Measurements from ENCODE around the gene RANBP6. TPM values are rescaled to one million over a fixed set of nuclear protein-coding genes. Genes with fewer than 3 reads are reported as not detected.
A peak's percentile ranks its signal among the peaks of the same experiment; 100 is the strongest.

The RANBP6 gene
- total RNA-seq, 2 experiments from 2014 or later: 20.2 to 21.6 TPM

DNA sequence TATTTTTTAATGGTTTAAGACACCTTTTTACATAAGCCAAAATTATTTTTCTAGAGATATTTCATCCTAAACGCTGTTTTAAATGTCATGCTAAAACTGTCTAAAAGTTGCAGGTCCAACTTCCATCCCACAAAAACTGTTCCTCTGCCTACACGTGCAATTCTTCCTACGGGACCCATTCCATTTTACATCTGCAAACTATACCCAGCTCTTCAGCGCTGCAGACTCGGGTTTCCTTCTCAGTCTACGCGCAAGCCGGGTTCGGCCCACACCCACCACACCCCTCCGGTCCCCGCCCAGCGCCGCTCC, 8.7 kb downstream of the RANBP6 start:
- DNase-seq (no peak), ATAC-seq (no peak)
- ChIA-PET CTCF (interaction anchor here (1.2 to 2.7 kb wide), 4 partner anchors 43 to 213 kb away, joined by 3 to 11 read pairs (median 4); no protein-coding TSS in a partner anchor), POLR2A (interaction anchor here (0.6 to 1.5 kb wide), 6 partner anchors 9 to 380 kb away, joined by 3 to 6 read pairs (median 3); partner anchors contain the start of gene RANBP6)
- peak overlapping the region; percentile 86 for H3K4me3 Mint-ChIP-seq
- H3K4me1 Mint-ChIP-seq (ENCODE audit: low read depth): peaks cover 50% of the 10 kb centered on the region
- peaks cover 34% of the 10 kb centered on the region for H3K36me3 Mint-ChIP-seq (ENCODE audit: low read depth)
- no peaks in the 10 kb centered on the region for H3K9me3 Mint-ChIP-seq (ENCODE audit: insufficient read depth)
- no peaks in the 10 kb centered on the region for H3K27me3 Mint-ChIP-seq (ENCODE audit: low read depth)
- H3K27ac Mint-ChIP-seq: peak overlapping the region; percentile 89

DNA sequence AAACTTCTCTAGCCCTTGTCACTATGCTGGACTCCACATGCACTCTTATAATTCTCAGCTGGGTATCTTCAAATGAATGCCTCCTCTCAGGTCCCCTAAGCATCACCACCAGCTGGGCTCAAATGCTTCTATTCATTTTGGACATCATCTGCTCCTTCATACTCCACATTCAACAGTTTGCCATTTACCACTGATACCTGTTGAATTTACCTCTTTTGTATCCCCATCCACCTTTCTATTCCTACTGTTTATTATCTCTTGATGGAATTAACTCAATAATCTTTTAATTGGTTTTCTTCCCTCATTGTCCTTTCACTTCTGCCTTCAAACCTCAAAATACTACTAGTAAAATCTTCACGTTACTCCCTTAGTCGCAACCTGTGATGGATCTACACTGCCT, 14.5 kb downstream of the RANBP6 start:
- H3K27ac Mint-ChIP-seq: no peak overlapping the region

GRCh38 chr9:5999443-6000101, 15.9 kb downstream of the RANBP6 start:
- H3K36me3 Mint-ChIP-seq (ENCODE audit: low read depth): peaks cover 10% of the 10 kb centered on the region
- peaks cover 27% of the 10 kb centered on the region for H3K4me1 Mint-ChIP-seq (ENCODE audit: low read depth)
- ChIA-PET POLR2A (interaction anchor here (0.6 kb wide), 1 partner anchor 8 kb away, joined by 3 read pairs; no protein-coding TSS in a partner anchor), CTCF (interaction anchor here (1.0 kb wide), 1 partner anchor 113 kb away, joined by 4 read pairs; no protein-coding TSS in a partner anchor)
- DNase-seq (no peak), ATAC-seq (no peak)
- no peak overlapping the region for H3K27ac Mint-ChIP-seq
- no peaks in the 10 kb centered on the region for H3K9me3 Mint-ChIP-seq (ENCODE audit: insufficient read depth)
- no peak overlapping the region for H3K4me3 Mint-ChIP-seq
- no peaks in the 10 kb centered on the region for H3K27me3 Mint-ChIP-seq (ENCODE audit: low read depth)

More for the DNA sequence above, 14.5 kb downstream of the RANBP6 start:
- H3K36me3 Mint-ChIP-seq (ENCODE audit: low read depth): peaks cover 12% of the 10 kb centered on the region
- ChIA-PET POLR2A (no interaction called here), CTCF (interaction anchor here (1.3 kb wide), 1 partner anchor 114 kb away, joined by 7 read pairs; no protein-coding TSS in a partner anchor)
- H3K4me3 Mint-ChIP-seq: no peak overlapping the region
- H3K9me3 Mint-ChIP-seq (ENCODE audit: insufficient read depth): no peaks in the 10 kb centered on the region
- ATAC-seq (no peak), DNase-seq (no peak)
- no peaks in the 10 kb centered on the region for H3K27me3 Mint-ChIP-seq (ENCODE audit: low read depth)
- peaks cover 34% of the 10 kb centered on the region for H3K4me1 Mint-ChIP-seq (ENCODE audit: low read depth)

GRCh38 chr9:5994493-5994892, 20.9 kb downstream of the RANBP6 start:
- Mint-ChIP-seq H3K27me3 (ENCODE audit: low read depth) (no peaks in the 10 kb centered on the region), H3K9me3 (ENCODE audit: insufficient read depth) (no peaks in the 10 kb centered on the region), H3K4me3 (no peak overlapping the region), H3K36me3 (ENCODE audit: low read depth) (peaks cover 8% of the 10 kb centered on the region), H3K27ac (no peak overlapping the region), H3K4me1 (ENCODE audit: low read depth) (peaks cover 2% of the 10 kb centered on the region)
- POLR2A ChIA-PET: no interaction called here
- no peak for DNase-seq
- no peak for ATAC-seq
- CTCF ChIA-PET: interaction anchor here (0.9 to 2.0 kb wide), 4 partner anchors 8 to 109 kb away, joined by 3 to 6 read pairs (median 3); no protein-coding TSS in a partner anchor

DNA sequence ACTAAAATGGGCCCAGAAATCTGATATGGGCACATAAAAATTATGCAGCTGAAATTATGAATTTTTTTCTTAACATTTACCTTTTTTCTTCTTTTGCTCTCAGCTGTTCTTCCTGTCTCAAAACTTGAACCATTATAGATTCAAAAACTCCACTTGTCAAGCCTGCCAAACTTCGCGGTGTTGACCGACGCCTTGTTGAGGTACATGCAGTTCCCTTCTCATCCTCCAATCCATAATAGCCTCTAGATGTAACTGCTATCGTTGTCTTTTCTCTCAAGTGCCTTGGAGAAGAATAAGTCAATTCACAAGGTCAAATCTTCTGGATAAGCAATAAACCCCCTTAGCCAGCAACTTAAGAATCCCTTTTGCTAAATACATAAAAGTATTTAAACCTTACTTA, 27.2 kb downstream of the RANBP6 start:
- Mint-ChIP-seq H3K36me3 (ENCODE audit: low read depth) (peaks cover 27% of the 10 kb centered on the region), H3K4me1 (ENCODE audit: low read depth) (no peaks in the 10 kb centered on the region), H3K27me3 (ENCODE audit: low read depth) (no peaks in the 10 kb centered on the region), H3K9me3 (ENCODE audit: insufficient read depth) (no peaks in the 10 kb centered on the region), H3K4me3 (no peak overlapping the region), H3K27ac (no peak overlapping the region)
- ChIA-PET POLR2A (no interaction called here), CTCF (no interaction called here)
- ATAC-seq (no peak), DNase-seq (no peak)

DNA sequence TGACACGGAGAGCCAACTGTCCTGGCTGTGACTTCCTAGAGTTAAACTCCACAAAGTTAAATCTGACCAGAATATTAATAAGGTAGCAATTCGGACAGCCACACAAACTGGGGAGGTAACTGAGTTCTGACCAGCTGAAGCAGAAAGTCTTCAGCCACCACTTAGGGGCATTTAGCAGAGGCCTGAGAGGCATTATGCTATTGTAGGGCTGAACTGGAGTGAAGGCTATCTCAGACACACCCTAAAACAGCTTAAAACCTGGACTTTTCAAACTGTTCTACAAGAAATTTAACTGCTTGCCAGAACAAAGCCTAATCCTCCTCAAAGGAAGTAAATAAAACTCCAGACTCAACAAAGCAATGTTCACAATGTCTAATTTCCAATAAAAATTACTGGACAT, 32.4 kb downstream of the RANBP6 start:
- CTCF ChIA-PET: no interaction called here
- H3K27me3 Mint-ChIP-seq (ENCODE audit: low read depth): no peaks in the 10 kb centered on the region
- H3K9me3 Mint-ChIP-seq (ENCODE audit: insufficient read depth): no peaks in the 10 kb centered on the region
- POLR2A ChIA-PET: no interaction called here
- ATAC-seq (no peak), DNase-seq (no peak)
- H3K27ac Mint-ChIP-seq: no peak overlapping the region
- no peaks in the 10 kb centered on the region for H3K4me1 Mint-ChIP-seq (ENCODE audit: low read depth)
- no peak overlapping the region for H3K4me3 Mint-ChIP-seq
- peaks cover 24% of the 10 kb centered on the region for H3K36me3 Mint-ChIP-seq (ENCODE audit: low read depth)

DNA sequence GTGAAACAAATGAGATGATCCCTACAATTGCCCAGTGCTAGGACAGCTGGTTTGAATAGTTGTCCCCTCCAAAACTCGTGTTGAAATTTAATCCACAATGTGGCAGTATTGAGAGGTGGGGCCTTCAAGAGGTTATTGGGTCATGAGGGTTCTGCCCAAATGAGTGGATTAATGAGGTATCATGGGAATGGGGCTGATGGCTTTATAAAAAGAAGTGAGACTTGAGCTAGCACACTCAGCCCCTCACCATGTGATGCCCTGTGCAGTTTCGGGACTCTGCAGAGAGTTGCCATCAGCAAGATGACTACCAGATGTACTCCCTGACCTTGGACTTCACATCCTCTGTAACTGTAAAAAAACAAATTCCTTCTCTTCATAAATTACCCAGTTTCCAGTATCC, 33.1 kb downstream of the RANBP6 start:
- Mint-ChIP-seq H3K27ac (no peak overlapping the region), H3K27me3 (ENCODE audit: low read depth) (no peaks in the 10 kb centered on the region), H3K4me1 (ENCODE audit: low read depth) (no peaks in the 10 kb centered on the region), H3K9me3 (ENCODE audit: insufficient read depth) (no peaks in the 10 kb centered on the region), H3K36me3 (ENCODE audit: low read depth) (peaks cover 22% of the 10 kb centered on the region), H3K4me3 (no peak overlapping the region)
- CTCF ChIA-PET: no interaction called here
- POLR2A ChIA-PET: no interaction called here
- no peak for DNase-seq
- ATAC-seq: no peak

DNA sequence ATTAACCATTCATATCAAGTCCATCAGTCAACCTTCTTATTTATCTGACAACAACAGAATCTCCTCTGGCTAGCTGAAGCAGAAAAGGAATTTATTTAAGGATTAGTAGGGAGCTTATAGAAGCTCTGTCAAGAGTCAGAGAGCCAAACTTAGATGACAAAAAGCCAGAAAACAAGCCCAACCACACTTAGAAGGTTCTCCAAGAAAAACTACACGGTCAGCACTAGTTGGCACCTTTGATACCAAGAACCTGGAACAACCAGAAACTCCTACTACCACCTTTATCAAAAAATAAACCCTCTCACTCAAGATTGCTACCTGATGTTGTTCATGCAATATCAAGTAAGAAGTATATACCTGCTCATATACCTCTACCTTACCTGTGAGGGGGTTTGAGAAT, 36.9 kb downstream of the RANBP6 start:
- ATAC-seq (no peak), DNase-seq (no peak)
- H3K27me3 Mint-ChIP-seq (ENCODE audit: low read depth): no peaks in the 10 kb centered on the region
- no peak overlapping the region for H3K4me3 Mint-ChIP-seq
- POLR2A ChIA-PET: interaction anchor here (1.0 kb wide), 1 partner anchor 142 kb away, joined by 3 read pairs; no protein-coding TSS in a partner anchor
- peaks cover 24% of the 10 kb centered on the region for H3K36me3 Mint-ChIP-seq (ENCODE audit: low read depth)
- H3K9me3 Mint-ChIP-seq (ENCODE audit: insufficient read depth): no peaks in the 10 kb centered on the region
- H3K4me1 Mint-ChIP-seq (ENCODE audit: low read depth): peaks cover 8% of the 10 kb centered on the region
- CTCF ChIA-PET: interaction anchor here (0.9 to 3.2 kb wide), 2 partner anchors 92 to 179 kb away, joined by 3 to 22 read pairs; no protein-coding TSS in a partner anchor
- no peak overlapping the region for H3K27ac Mint-ChIP-seq

DNA sequence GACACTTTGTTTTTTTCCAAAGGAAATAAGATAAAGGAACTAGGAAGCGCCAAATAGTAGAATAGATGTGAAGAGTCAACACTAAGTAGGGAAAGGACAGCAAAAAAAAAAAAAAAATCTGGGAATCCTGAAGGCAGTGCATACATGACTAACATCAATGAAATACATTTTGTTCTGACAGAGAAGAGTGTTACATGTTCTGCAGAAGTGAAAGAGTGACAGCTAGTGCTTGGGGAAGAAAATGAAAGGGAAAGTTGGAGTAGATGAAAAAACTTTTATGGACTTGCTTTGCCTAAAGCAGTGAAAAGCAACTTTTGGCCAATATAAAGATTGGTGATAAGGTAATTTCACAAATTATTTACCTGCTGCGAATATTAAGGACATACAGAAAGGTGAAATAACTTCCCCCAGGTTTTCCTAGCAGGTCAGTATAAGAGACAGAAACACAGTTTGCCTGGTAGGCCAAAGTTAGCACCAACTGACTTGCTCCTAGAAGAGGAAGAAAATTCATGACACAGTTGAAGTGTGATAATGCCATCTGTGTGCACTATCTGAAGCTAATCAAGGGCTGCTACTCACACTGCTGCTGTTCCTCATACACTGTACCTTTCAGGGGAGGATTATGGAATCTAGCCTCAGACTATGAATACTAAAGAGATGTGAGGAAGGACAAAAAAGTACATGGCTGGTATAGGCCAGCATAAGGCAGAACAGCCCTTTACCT, 38.6 kb downstream of the RANBP6 start:
- Mint-ChIP-seq H3K36me3 (ENCODE audit: low read depth) (peaks cover 27% of the 10 kb centered on the region), H3K9me3 (ENCODE audit: insufficient read depth) (no peaks in the 10 kb centered on the region), H3K27me3 (ENCODE audit: low read depth) (no peaks in the 10 kb centered on the region), H3K4me1 (ENCODE audit: low read depth) (peaks cover 11% of the 10 kb centered on the region), H3K4me3 (no peak overlapping the region), H3K27ac (peak overlapping the region; percentile 70)
- DNase-seq (no peak), ATAC-seq (peak; percentile 57)
- ChIA-PET CTCF (interaction anchor here (1.0 to 3.2 kb wide), 5 partner anchors 15 to 182 kb away, joined by 3 to 22 read pairs (median 4); no protein-coding TSS in a partner anchor), POLR2A (interaction anchor here (1.1 kb wide), 1 partner anchor 30 kb away, joined by 4 read pairs; no protein-coding TSS in a partner anchor)

DNA sequence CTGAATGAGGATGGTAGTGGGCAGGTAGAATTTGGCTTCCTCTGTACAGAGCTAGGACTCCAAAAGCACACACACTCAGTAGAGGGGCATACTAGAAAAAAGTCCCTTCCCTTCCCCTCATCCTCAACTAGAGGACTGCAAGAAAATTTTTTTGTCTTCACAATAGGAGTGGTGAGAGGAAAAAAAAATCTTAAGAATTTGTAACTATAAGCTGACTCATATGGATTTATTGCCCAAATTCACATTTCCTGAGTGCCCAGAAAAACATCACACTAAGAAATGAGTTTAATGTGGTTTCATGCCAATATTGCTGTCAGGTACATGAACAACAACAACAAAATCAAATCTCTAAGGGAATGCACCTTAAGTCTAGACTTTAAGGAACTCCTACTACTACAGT, 43.7 kb downstream of the RANBP6 start:
- H3K4me3 Mint-ChIP-seq: no peak overlapping the region
- H3K27ac Mint-ChIP-seq: no peak overlapping the region
- DNase-seq (no peak), ATAC-seq (no peak)
- ChIA-PET POLR2A (no interaction called here), CTCF (interaction anchor here (0.8 kb wide), 1 partner anchor 82 kb away, joined by 3 read pairs; no protein-coding TSS in a partner anchor)
- no peaks in the 10 kb centered on the region for H3K9me3 Mint-ChIP-seq (ENCODE audit: insufficient read depth)
- H3K27me3 Mint-ChIP-seq (ENCODE audit: low read depth): no peaks in the 10 kb centered on the region
- H3K4me1 Mint-ChIP-seq (ENCODE audit: low read depth): peaks cover 6% of the 10 kb centered on the region
- H3K36me3 Mint-ChIP-seq (ENCODE audit: low read depth): peaks cover 38% of the 10 kb centered on the region

All from activated CD8-positive, alpha-beta T cell treated with anti-CD3 and anti-CD28 coated beads, Interleukin-2, amount 10 ng/mL, durations not matched to agents 7 days and 5 days (primary cell).